GM19025 (cell line): ENCODE measurements around the gene SLC4A9.
A peak's percentile ranks its signal among the peaks of the same experiment; 100 is the strongest.

Source experiments
- ATAC-seq: cut with Tn5 transposase; IDR thresholded peaks from one replicate; pipeline ENCODE4 v1.9.1; 2021; ENCODE audit warnings: mild to moderate bottlenecking, low read depth, moderate library complexity; ENCODE audit not compliant: unreplicated experiment

Gene SLC4A9

GRCh38 chr5:140360681-140361479 lies 886 bp downstream of the SLC4A9 start:
- ATAC-seq: no peak

- ATAC-seq: no peak
These were observed 1.9 kb downstream of the SLC4A9 start for GRCh38 chr5:140361901-140362300.

- no peak for ATAC-seq
These were observed 2.3 kb downstream of the SLC4A9 start for GRCh38 chr5:140362311-140362710.

- ATAC-seq: peak; percentile 91
These were observed 3.1 kb downstream of the SLC4A9 start for GRCh38 chr5:140362875-140363630.

- ATAC-seq: no peak
These were observed 3.9 kb downstream of the SLC4A9 start for GRCh38 chr5:140363631-140364471.

- no peak for ATAC-seq
These were observed 4.4 kb downstream of the SLC4A9 start for GRCh38 chr5:140364472-140364765.

- no peak for ATAC-seq
These were observed 5.3 kb downstream of the SLC4A9 start for GRCh38 chr5:140365282-140365681.

GRCh38 chr5:140365941-140366340 lies 5.9 kb downstream of the SLC4A9 start:
- ATAC-seq: no peak

- ATAC-seq: no peak
These were observed 6.7 kb downstream of the SLC4A9 start for GRCh38 chr5:140366589-140367255.

GRCh38 chr5:140367256-140368013 lies 7.4 kb downstream of the SLC4A9 start:
- no peak for ATAC-seq

- no peak for ATAC-seq
These were observed 11.6 kb downstream of the SLC4A9 start for GRCh38 chr5:140371356-140372151.

GRCh38 chr5:140372971-140373487 lies 13.0 kb downstream of the SLC4A9 start:
- ATAC-seq: no peak

GRCh38 chr5:140381351-140381750 lies 21.4 kb downstream of the SLC4A9 start:
- no peak for ATAC-seq

GRCh38 chr5:140381972-140382371 lies 22.0 kb downstream of the SLC4A9 start:
- no peak for ATAC-seq

GRCh38 chr5:140382866-140383265 lies 22.9 kb downstream of the SLC4A9 start:
- no peak for ATAC-seq

- ATAC-seq: no peak
These were observed 23.3 kb downstream of the SLC4A9 start for GRCh38 chr5:140383300-140383699.

GRCh38 chr5:140388052-140388451 lies 28.1 kb downstream of the SLC4A9 start:
- ATAC-seq: no peak

- ATAC-seq: no peak
These were observed 31.3 kb downstream of the SLC4A9 start for GRCh38 chr5:140391312-140391711.

GRCh38 chr5:140391732-140392131 lies 31.7 kb downstream of the SLC4A9 start:
- ATAC-seq: no peak
